NCI-H82 (cell line): ENCODE data around the gene SEBOX.

Experiments used
- DNase-seq: peaks from one replicate; lab custom pipeline; 2025; lab: John Stamatoyannopoulos, UW

The SEBOX gene

DNA sequence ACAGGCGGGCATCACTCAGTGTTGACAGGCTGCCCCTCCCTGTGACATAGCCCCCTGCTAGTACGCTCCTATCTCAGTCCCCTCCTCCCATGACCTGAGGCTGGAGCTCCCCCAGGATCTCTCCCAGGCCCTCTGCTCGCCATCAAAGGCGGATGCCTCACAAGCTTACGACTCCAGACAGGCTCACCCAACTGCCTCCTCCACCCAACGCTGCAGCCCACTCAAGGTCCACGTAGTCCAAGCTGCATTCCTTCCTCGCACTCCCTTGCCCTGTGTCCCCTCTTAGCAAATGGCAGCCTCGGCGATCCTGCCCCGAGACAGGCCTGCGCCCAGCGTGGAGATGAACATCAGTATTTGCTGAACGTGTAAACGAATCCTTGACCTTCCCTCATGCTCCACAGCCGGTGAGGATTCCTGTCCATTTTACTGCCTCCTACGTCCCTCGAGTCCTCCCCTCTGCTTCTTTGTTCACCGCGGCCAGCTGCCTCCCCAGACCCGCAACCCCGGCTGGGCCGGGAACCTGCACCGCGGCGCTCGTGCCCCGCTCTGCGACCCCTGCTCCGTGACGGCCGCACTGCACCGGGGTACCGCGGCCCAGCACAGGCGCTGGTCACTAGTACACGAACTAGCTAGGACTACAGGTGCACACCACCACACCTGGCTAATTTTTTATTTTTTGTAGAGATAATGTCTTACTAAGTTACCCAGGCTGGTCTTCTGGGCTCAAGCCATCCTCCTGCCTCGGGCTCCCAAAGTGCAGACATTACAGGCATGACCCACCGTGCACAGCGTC is 46.8 kb downstream of the SEBOX start:
- DNase-seq, result peak; percentile 64

DNA sequence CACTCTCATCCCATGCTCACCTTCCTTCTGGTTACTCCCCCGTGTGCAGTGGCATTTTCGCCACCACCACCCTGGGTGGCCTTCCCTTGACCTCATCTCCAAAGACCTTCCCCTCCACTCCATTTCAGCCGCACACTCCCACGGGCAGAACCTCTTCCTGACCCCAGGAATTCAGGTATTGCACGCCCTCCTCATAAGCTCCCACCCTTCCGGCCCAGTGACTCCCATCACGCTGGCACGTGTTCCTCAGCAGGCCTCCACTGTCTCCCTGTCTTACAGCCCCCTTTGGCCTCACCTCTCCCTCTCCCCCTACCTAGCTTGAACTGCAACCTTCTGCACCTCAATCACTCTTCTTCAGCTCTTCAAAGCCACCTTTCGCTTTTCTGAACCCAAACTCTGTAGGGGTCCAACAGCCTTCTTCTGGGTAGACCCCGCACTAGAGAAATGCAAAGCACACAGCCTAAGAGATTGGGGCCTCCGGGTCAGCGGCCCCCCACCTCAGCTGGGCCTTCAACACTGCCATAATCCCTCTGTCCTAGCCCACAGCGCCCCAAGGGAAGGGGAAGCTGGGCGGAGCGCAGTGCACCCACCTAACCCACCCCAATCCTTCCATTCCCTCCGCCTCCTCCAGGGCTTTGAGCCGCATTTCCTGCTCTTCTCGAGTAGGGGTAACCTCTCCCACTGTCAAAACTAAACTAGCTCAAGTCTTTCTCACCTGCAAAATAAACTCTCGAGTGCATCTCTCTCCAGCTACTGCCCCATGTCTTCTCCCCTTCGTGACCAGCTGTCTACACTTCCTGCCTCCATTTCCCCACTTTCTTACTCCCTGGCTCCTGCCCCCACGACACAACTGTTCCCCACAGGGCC is 47.7 kb downstream of the SEBOX start:
- peak; percentile 53 for DNase-seq

DNA sequence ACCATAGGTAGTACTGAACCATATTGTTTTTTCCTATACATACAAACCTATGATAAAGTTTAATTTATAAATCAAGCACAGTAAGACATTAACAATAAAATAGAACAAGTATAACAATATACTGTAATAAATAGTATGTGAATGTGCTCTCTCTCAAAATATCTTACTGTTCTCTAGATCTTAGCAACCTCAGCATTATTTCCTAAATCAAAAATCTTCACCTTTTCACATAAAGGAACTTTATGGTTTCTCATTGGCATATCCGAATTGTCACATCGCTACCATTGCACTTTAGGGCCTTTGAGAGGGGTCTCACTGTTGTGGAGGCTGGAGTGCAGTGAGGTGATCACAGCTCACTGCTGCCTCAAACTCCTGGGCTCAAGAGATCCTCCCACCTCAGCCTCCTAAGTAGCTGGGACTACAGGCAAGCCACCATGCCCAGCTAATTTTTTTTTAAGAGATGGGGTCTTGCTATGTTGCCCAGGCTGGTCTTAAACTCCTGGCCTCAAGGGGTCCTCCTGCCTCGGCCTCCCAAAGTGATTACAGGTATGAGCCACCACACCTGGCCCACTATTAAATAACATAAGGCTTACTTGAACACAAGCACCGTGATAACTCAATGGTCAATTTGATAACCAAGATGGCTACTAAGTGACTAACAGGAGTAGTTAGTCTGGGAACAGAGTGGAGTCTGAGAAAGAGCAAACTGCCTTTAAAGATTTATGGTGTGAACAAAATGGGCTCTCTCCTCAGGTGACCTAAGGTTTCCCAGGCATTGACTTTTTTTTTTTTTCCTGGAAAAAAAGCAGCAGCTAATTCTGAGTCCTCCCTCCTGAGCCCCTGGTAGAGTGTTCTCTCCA is 48.9 kb downstream of the SEBOX start:
- DNase-seq, result no peak

DNA sequence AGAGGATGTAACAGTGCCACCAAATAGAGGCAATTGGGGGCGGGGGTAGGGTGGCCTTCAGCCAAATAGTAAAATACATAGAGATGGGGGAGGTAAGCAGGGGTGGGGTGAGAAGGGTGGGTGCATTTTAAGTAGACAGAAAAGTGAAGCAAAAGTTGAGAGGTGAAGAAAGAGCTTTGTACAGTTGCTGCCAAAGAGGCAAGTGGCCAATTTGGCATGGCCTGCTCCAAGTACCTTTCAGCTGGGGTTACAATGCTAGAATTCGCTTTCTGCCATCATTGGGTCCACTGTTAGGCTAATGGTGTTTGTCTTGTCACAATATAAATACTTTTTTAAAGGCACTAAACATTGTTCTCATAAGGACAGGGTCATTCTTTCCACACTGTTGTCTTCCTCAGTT is 51.2 kb downstream of the SEBOX start:
- DNase-seq, result no peak
